Liver (tissue), 9 donors: Measurements from ENCODE around the gene RAB27A. TPM values are rescaled to one million over a fixed set of nuclear protein-coding genes. Genes with fewer than 3 reads are reported as not detected.

Experiments used
- DNase-seq: peaks from one replicate; pipeline ENCODE4 v3.0.0-alpha.2; 2017; ENCODE audit warnings: low spot score
- H3K27ac ChIP-seq, 2 donors: one replicate each; pipeline ENCODE4 v1.7.0; 2013; ENCODE audit warnings: inconsistent platforms in 2 of 2, low read length in 2 of 2, control low read depth in 1 of 2, low read depth in 1 of 2, mild to moderate bottlenecking in 1 of 2
- H3K27me3 ChIP-seq, 4 donors: one replicate each; pipeline versions ENCODE4 v1.6.1 to v1.7.0; 2013; ENCODE audit warnings: low read length in 3 of 4, inconsistent platforms in 1 of 4, mild to moderate bottlenecking in 1 of 4, moderate library complexity in 1 of 4; ENCODE audit not compliant: control insufficient read depth in 4 of 4, insufficient read depth in 4 of 4
- H3K36me3 ChIP-seq, 4 donors: one replicate each; pipeline versions ENCODE4 v1.6.1 to v1.7.0; 2013; ENCODE audit warnings: low read length in 3 of 4, mild to moderate bottlenecking in 3 of 4, low read depth in 1 of 4, moderate library complexity in 1 of 4; ENCODE audit not compliant: control insufficient read depth in 4 of 4, insufficient read depth in 3 of 4
- H3K4me1 ChIP-seq, 4 donors: one replicate each; pipeline versions ENCODE4 v1.6.1 to v1.7.0; 2013; ENCODE audit warnings: low read length in 3 of 4, mild to moderate bottlenecking in 3 of 4, moderate library complexity in 1 of 4; ENCODE audit not compliant: control insufficient read depth in 4 of 4, insufficient read depth in 4 of 4
- H3K4me3 ChIP-seq, 3 donors: one replicate each; pipeline versions ENCODE4 v1.6.1 to v1.7.0; 2013; ENCODE audit warnings: low read length in 3 of 3, control low read depth in 1 of 3, low read depth in 1 of 3, mild to moderate bottlenecking in 1 of 3
- H3K9ac ChIP-seq, 2 donors: one replicate each; pipeline ENCODE4 v1.7.0; 2013; ENCODE audit warnings: low read length in 2 of 2, mild to moderate bottlenecking in 2 of 2, moderate library complexity in 2 of 2, control low read depth in 1 of 2, low read depth in 1 of 2
- H3K9me3 ChIP-seq, 4 donors: one replicate each; pipeline versions ENCODE4 v1.6.1 to v1.7.0; 2013; ENCODE audit warnings: low read length in 3 of 4; ENCODE audit not compliant: control insufficient read depth in 4 of 4
- ATF3 ChIP-seq: IDR thresholded peaks from 2 replicates; pipeline ENCODE4 v1.6.1; 2016; ENCODE audit warnings: antibody characterized with exemption
- CTCF ChIP-seq: fragments of 150-350 bp; IDR thresholded peaks from 2 replicates; pipeline ENCODE4 v1.5.1; 2017; ENCODE audit warnings: improper control_type of control experiment, low read depth, low read length; ENCODE audit not compliant: missing input control
- EGR1 ChIP-seq, 2 donors: IDR thresholded peaks; 2 replicates each; pipeline ENCODE4 v1.6.1; 2016 to 2018; ENCODE audit warnings: antibody characterized with exemption in 2 of 2, low read depth in 2 of 2
- FOXA1 ChIP-seq: IDR thresholded peaks from 2 replicates; pipeline ENCODE4 v1.6.1; 2016; ENCODE audit warnings: antibody characterized with exemption
- FOXA2 ChIP-seq: IDR thresholded peaks from 2 replicates; pipeline ENCODE4 v1.6.1; 2016; ENCODE audit warnings: antibody characterized with exemption
- GABPA ChIP-seq, 2 donors: IDR thresholded peaks in 1 of 2; conservative IDR thresholded peaks in 1 of 2; 2 replicates each; pipeline ENCODE4 v1.6.1; 2016; ENCODE audit warnings: antibody characterized with exemption in 2 of 2, mild to moderate bottlenecking in 1 of 2, moderate library complexity in 1 of 2
- HNF4A ChIP-seq, 2 donors: conservative IDR thresholded peaks; 2 replicates each; pipeline ENCODE4 v1.6.1; 2016; ENCODE audit warnings: antibody characterized with exemption in 2 of 2, mild to moderate bottlenecking in 2 of 2
- HNF4G ChIP-seq: IDR thresholded peaks from 2 replicates; pipeline ENCODE4 v1.6.1; 2016; ENCODE audit warnings: antibody characterized with exemption
- JUND ChIP-seq, 2 donors: IDR thresholded peaks; 2 replicates each; pipeline ENCODE4 v1.6.1; 2016; ENCODE audit warnings: antibody characterized with exemption in 2 of 2
- MAX ChIP-seq: IDR thresholded peaks from 2 replicates; pipeline ENCODE4 v1.6.1; 2016; ENCODE audit warnings: antibody characterized with exemption
- NR2F2 ChIP-seq: IDR thresholded peaks from 2 replicates; pipeline ENCODE4 v1.6.1; 2016; ENCODE audit warnings: antibody characterized with exemption
- RAD21 ChIP-seq, 2 donors: IDR thresholded peaks; 2 replicates each; pipeline ENCODE4 v1.6.1; 2016; ENCODE audit warnings: antibody characterized with exemption in 2 of 2, mild to moderate bottlenecking in 2 of 2
- REST ChIP-seq: IDR thresholded peaks from 2 replicates; pipeline ENCODE4 v1.6.1; 2016; ENCODE audit warnings: antibody characterized with exemption, mild to moderate bottlenecking
- RXRA ChIP-seq, 2 donors: IDR thresholded peaks; 2 replicates each; pipeline ENCODE4 v1.6.1; 2017 to 2018; ENCODE audit warnings: antibody characterized with exemption in 2 of 2, mild to moderate bottlenecking in 1 of 2
- SP1 ChIP-seq: IDR thresholded peaks from 2 replicates; pipeline ENCODE4 v1.6.1; 2018; ENCODE audit warnings: antibody characterized with exemption, mild to moderate bottlenecking
- TAF1 ChIP-seq: conservative IDR thresholded peaks from 2 replicates; pipeline ENCODE4 v1.6.1; 2016; ENCODE audit warnings: antibody characterized with exemption, mild to moderate bottlenecking
- YY1 ChIP-seq: IDR thresholded peaks from 2 replicates; pipeline ENCODE4 v1.6.1; 2016; ENCODE audit warnings: antibody characterized with exemption, mild to moderate bottlenecking
- ZBTB33 ChIP-seq: IDR thresholded peaks from 2 replicates; pipeline ENCODE4 v1.6.1; 2016; ENCODE audit warnings: antibody characterized with exemption
- WGBS: extraction: QIAGEN DNeasy Blood & Tissue Kit; methylation state at CpG from one replicate; pipeline ENCODE4 v1.1.7; 2013; 5-methylcytosine and 5-hydroxymethylcytosine counted together
- polyA plus RNA-seq, 2 donors: library from polyadenylated mRNA; stranded (reverse) in 1 of 2; unstranded in 1 of 2; fragments of 200-250 nt in 1 of 2; fragments of >200 nt in 1 of 2; fragmentation: Nextera tagmentation in 1 of 2; extraction: Ambion mirVana in 1 of 2; gene quantifications; one replicate each; pipeline versions ENCODE4 v1.2.1 to v1.2.3, GENCODE V29; 2013 to 2015
- total RNA-seq, 2 donors: library from RNA; depleted of rRNA; stranded (reverse); fragments of >200 nt; gene quantifications; one replicate each; pipeline ENCODE4 v1.2.3, GENCODE V29; 2014
- donor health status: healthy.
- donor health status: healthy.
- donor health status: healthy.
- donor health status: healthy.
- donor health status: healthy.

Gene RAB27A
- total and polyA plus RNA-seq, 4 donors, result 6.4 to 30.8 (median 24.9) TPM

GRCh38 chr15:55234800-55235104 is 54.9 kb downstream of the RAB27A start (continued):
- TF ChIP-seq CTCF, result no peak
- TF ChIP-seq EGR1 (IDR thresholded peaks at IDR 0.05; ENCODE audit: low read depth in 2 of 2), result no peak
- no peak for TF ChIP-seq YY1
- no peak for TF ChIP-seq ATF3
- TF ChIP-seq FOXA2, result no peak
- no peak for TF ChIP-seq JUND (IDR thresholded peaks at IDR 0.05)
- no peak for TF ChIP-seq TAF1
- no peak for TF ChIP-seq HNF4A (conservative IDR thresholded peaks at IDR 0.05)
- TF ChIP-seq RXRA (IDR thresholded peaks at IDR 0.05), result no peak
- no peak for TF ChIP-seq HNF4G
- no peak for TF ChIP-seq RAD21 (IDR thresholded peaks at IDR 0.05)
- no peak for TF ChIP-seq SP1
- TF ChIP-seq FOXA1, result no peak
- no peak for TF ChIP-seq NR2F2

GRCh38 chr15:55234104-55234799 is 55.4 kb downstream of the RAB27A start:
- no peak for TF ChIP-seq JUND (IDR thresholded peaks at IDR 0.05)
- TF ChIP-seq FOXA2, result peak; percentile 24
- peak; percentile 71 for TF ChIP-seq SP1
- no peak for TF ChIP-seq TAF1
- TF ChIP-seq FOXA1, result no peak
- TF ChIP-seq HNF4G, result no peak
- TF ChIP-seq NR2F2, result no peak
- no peak for TF ChIP-seq EGR1 (IDR thresholded peaks at IDR 0.05; ENCODE audit: low read depth in 2 of 2)
- TF ChIP-seq YY1, result peak; percentile 23
- TF ChIP-seq REST, result no peak
- no peak for TF ChIP-seq RAD21 (IDR thresholded peaks at IDR 0.05)
- TF ChIP-seq ZBTB33, result peak; percentile 3
- TF ChIP-seq CTCF, result no peak
- TF ChIP-seq HNF4A (conservative IDR thresholded peaks at IDR 0.05), result peak; percentile 52 to 65
- TF ChIP-seq MAX, result no peak
- no peak for TF ChIP-seq GABPA (IDR thresholded peaks at IDR 0.05 in 1 of 2, conservative IDR thresholded peaks at IDR 0.05 in 1 of 2)
- TF ChIP-seq ATF3, result no peak
- peak in 1 of 2 donors; percentile 21 for TF ChIP-seq RXRA (IDR thresholded peaks at IDR 0.05)
- Histone ChIP-seq H3K4me1 (peaks cover 0 to 3% (median 1%) of the 10 kb centered on the region in 4 donors), H3K27me3 (no peaks in the 10 kb centered on the region), H3K36me3 (peaks cover 0 to 3% (median 2%) of the 10 kb centered on the region in 4 donors), H3K27ac (no peak overlapping the region), H3K9me3 (no peaks in the 10 kb centered on the region), H3K4me3 (no peak overlapping the region), H3K9ac (no peak overlapping the region)
- WGBS, result 39% methylated on average over 2 of the region's 2 CpGs
- DNase-seq, result no peak
